ENCODE results near the gene MTHFD2L.

The MTHFD2L gene

GRCh38 chr4:74320559-74321118, 162.7 kb downstream of the MTHFD2L start:
- Histone ChIP-seq H3K4me2 (ENCODE audit: low read depth, low read length) (peak overlapping the region; percentile 31; the same call in 1 of the 2 replicates), H3K79me2 (ENCODE audit: low read length) (no peaks in the 10 kb centered on the region), H3K9ac (ENCODE audit: low read length) (no peak overlapping the region), H3K4me1 (ENCODE audit: low read length) (peaks cover 24% of the 10 kb centered on the region), H3K36me3 (replicated peaks; ENCODE audit: insufficient read depth, low read length) (no peaks in the 10 kb centered on the region), H4K20me1 (ENCODE audit: insufficient read depth, low read length) (no peaks in the 10 kb centered on the region), H3F3A (ENCODE audit: insufficient read depth, low read length) (no peaks in the 10 kb centered on the region; the same call in 1 of the 2 replicates), H2AFZ (ENCODE audit: low read length) (peak overlapping the region; percentile 49; the same call in 1 of the 2 replicates), H3K4me3 (ENCODE audit: low read length) (no peak overlapping the region), H3K9me2 (replicated peaks; ENCODE audit: insufficient read depth, low read length) (no peaks in the 10 kb centered on the region), H3K27me3 (replicated peaks; ENCODE audit: insufficient read depth, low read length) (no peaks in the 10 kb centered on the region), H3K9me3 (replicated peaks; ENCODE audit: insufficient read depth, low read length) (no peaks in the 10 kb centered on the region), H3K27ac (ENCODE audit: low read length) (no peak overlapping the region)
- TF ChIP-seq EZH2 (optimal IDR thresholded peaks at IDR 0.05; ENCODE audit: low read depth, low read length) (no peak), EZH2phosphoT487 (IDR thresholded peaks at IDR 0.05; ENCODE audit: low read length) (no peak)
- TF ChIP-seq, protein P1, sequence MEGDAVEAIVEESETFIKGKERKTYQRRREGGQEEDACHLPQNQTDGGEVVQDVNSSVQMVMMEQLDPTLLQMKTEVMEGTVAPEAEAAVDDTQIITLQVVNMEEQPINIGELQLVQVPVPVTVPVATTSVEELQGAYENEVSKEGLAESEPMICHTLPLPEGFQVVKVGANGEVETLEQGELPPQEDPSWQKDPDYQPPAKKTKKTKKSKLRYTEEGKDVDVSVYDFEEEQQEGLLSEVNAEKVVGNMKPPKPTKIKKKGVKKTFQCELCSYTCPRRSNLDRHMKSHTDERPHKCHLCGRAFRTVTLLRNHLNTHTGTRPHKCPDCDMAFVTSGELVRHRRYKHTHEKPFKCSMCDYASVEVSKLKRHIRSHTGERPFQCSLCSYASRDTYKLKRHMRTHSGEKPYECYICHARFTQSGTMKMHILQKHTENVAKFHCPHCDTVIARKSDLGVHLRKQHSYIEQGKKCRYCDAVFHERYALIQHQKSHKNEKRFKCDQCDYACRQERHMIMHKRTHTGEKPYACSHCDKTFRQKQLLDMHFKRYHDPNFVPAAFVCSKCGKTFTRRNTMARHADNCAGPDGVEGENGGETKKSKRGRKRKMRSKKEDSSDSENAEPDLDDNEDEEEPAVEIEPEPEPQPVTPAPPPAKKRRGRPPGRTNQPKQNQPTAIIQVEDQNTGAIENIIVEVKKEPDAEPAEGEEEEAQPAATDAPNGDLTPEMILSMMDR (IDR thresholded peaks at IDR 0.05; ENCODE audit: low read length): peak; percentile 73
- DNase-seq: peak; percentile 94

DNA sequence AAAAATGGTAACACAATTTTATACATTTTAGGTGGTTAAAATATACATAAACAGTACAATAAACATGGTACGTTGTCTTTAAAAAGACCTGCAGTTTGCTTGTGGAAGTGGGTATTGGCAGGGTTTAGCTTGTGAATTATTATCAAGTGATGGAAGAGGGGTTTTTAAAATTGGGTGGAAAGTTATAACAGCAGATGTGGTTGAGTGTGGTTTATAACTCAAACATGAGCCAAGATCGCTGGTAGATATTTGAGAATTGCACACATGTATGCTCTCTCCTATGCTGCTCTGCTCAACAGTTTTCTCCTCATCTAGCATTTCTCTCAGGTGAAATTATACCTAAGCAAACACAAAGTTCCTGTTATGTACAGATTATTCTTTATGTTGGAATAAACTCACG, 164.4 kb downstream of the MTHFD2L start:
- H3K27me3 ChIP-seq (replicated peaks; ENCODE audit: insufficient read depth, low read length): no peaks in the 10 kb centered on the region
- H3K9ac ChIP-seq (ENCODE audit: low read length): no peak overlapping the region
- no peaks in the 10 kb centered on the region for H3K9me2 ChIP-seq (replicated peaks; ENCODE audit: insufficient read depth, low read length)
- H3F3A ChIP-seq (ENCODE audit: insufficient read depth, low read length): no peaks in the 10 kb centered on the region; the same call in 1 of the 2 replicates
- peaks cover 24% of the 10 kb centered on the region for H3K4me1 ChIP-seq (ENCODE audit: low read length)
- no peak for DNase-seq
- no peak overlapping the region for H3K27ac ChIP-seq (ENCODE audit: low read length)
- H4K20me1 ChIP-seq (ENCODE audit: insufficient read depth, low read length): no peaks in the 10 kb centered on the region
- H3K4me2 ChIP-seq (ENCODE audit: low read depth, low read length): no peak overlapping the region
- no peak overlapping the region for H2AFZ ChIP-seq (ENCODE audit: low read length)
- no peaks in the 10 kb centered on the region for H3K9me3 ChIP-seq (replicated peaks; ENCODE audit: insufficient read depth, low read length)
- TF ChIP-seq, protein P1 (IDR thresholded peaks at IDR 0.05; ENCODE audit: low read length): no peak
- no peaks in the 10 kb centered on the region for H3K79me2 ChIP-seq (ENCODE audit: low read length)
- no peak overlapping the region for H3K4me3 ChIP-seq (ENCODE audit: low read length)
- H3K36me3 ChIP-seq (replicated peaks; ENCODE audit: insufficient read depth, low read length): no peaks in the 10 kb centered on the region

GRCh38 chr4:74323663-74324062, 165.7 kb downstream of the MTHFD2L start:
- Histone ChIP-seq H4K20me1 (ENCODE audit: insufficient read depth, low read length) (no peaks in the 10 kb centered on the region), H3K27ac (ENCODE audit: low read length) (no peak overlapping the region), H3K36me3 (replicated peaks; ENCODE audit: insufficient read depth, low read length) (no peaks in the 10 kb centered on the region), H3K79me2 (ENCODE audit: low read length) (no peaks in the 10 kb centered on the region), H3F3A (ENCODE audit: insufficient read depth, low read length) (no peaks in the 10 kb centered on the region; the same call in 1 of the 2 replicates), H3K9me2 (replicated peaks; ENCODE audit: insufficient read depth, low read length) (no peaks in the 10 kb centered on the region), H3K4me3 (ENCODE audit: low read length) (no peak overlapping the region), H3K27me3 (replicated peaks; ENCODE audit: insufficient read depth, low read length) (no peaks in the 10 kb centered on the region), H2AFZ (ENCODE audit: low read length) (no peak overlapping the region), H3K9me3 (replicated peaks; ENCODE audit: insufficient read depth, low read length) (no peaks in the 10 kb centered on the region), H3K4me1 (ENCODE audit: low read length) (peaks cover 24% of the 10 kb centered on the region), H3K9ac (ENCODE audit: low read length) (no peak overlapping the region), H3K4me2 (ENCODE audit: low read depth, low read length) (peak overlapping the region; percentile 6; the same call in 1 of the 2 replicates)
- TF ChIP-seq EZH2 (optimal IDR thresholded peaks at IDR 0.05; ENCODE audit: low read depth, low read length): no peak
- TF ChIP-seq EZH2phosphoT487 (IDR thresholded peaks at IDR 0.05; ENCODE audit: low read length): no peak
- TF ChIP-seq, protein P1 (IDR thresholded peaks at IDR 0.05; ENCODE audit: low read length): no peak
- no peak for DNase-seq

All from MM.1S (cell line).